AG09309 (cell line): ENCODE measurements around the gene PGLYRP4.
A peak's percentile ranks its signal among the peaks of the same experiment; 100 is the strongest.

Experiments
- DNase-seq: peaks from one replicate; pipeline ENCODE4 v3.0.0-alpha.2; 2010; ENCODE audit warnings: low read depth
- H3K4me3 ChIP-seq: 2 replicates; pipeline ENCODE4 v1.5.1; 2011; ENCODE audit warnings: mild to moderate bottlenecking, low read depth, low read length, moderate library complexity; ENCODE audit not compliant: control insufficient read depth
- TF ChIP-seq, protein P1 (sequence below): IDR thresholded peaks from 2 replicates; pipeline ENCODE4 v1.5.1; 2011; ENCODE audit warnings: mild to moderate bottlenecking, low read depth, low read length, inconsistent platforms; ENCODE audit not compliant: insufficient read depth, control insufficient read depth; ENCODE audit errors: missing control alignments

PGLYRP4 gene

DNA sequence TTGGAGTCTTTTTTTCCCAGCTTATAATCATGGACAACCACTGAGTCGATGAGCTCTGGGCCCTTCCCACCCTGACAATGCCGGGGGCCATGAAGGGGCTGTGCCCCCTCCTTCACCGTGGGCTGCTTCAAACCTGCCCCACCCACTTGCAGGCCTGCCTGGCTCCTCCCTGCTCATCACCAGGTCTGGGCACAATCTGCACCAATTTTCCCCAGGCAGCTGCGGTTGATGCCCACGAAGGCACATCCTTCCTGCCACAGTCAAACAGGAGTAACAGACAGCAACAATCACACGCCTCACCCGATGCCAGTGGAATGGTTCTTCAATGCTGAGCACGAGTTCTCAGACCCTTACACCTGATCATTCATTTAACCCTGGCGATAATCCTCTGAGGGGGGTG lies 54.8 kb downstream of the PGLYRP4 start:
- DNase-seq: no peak

DNA sequence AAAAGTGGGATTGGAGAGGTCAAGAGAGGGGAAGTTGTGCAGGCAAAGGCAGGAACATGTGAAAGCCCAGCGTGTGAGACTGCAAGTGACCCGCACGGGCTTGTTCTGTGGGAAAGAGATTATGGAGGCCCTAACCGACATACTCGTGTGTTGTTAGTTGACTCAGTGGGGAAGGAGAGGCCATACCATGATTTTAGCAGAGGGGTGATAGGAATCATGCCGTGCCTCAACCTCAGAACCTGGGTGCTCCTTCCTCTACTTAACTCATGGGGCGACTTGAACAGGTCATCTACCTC lies 55.2 kb downstream of the PGLYRP4 start:
- no peak for DNase-seq
- TF ChIP-seq, protein P1, sequence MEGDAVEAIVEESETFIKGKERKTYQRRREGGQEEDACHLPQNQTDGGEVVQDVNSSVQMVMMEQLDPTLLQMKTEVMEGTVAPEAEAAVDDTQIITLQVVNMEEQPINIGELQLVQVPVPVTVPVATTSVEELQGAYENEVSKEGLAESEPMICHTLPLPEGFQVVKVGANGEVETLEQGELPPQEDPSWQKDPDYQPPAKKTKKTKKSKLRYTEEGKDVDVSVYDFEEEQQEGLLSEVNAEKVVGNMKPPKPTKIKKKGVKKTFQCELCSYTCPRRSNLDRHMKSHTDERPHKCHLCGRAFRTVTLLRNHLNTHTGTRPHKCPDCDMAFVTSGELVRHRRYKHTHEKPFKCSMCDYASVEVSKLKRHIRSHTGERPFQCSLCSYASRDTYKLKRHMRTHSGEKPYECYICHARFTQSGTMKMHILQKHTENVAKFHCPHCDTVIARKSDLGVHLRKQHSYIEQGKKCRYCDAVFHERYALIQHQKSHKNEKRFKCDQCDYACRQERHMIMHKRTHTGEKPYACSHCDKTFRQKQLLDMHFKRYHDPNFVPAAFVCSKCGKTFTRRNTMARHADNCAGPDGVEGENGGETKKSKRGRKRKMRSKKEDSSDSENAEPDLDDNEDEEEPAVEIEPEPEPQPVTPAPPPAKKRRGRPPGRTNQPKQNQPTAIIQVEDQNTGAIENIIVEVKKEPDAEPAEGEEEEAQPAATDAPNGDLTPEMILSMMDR: no peak
- no peak overlapping the region for H3K4me3 ChIP-seq

More for the DNA sequence above, 54.8 kb downstream of the PGLYRP4 start:
- TF ChIP-seq, protein P1: no peak
- no peak overlapping the region for H3K4me3 ChIP-seq

DNA sequence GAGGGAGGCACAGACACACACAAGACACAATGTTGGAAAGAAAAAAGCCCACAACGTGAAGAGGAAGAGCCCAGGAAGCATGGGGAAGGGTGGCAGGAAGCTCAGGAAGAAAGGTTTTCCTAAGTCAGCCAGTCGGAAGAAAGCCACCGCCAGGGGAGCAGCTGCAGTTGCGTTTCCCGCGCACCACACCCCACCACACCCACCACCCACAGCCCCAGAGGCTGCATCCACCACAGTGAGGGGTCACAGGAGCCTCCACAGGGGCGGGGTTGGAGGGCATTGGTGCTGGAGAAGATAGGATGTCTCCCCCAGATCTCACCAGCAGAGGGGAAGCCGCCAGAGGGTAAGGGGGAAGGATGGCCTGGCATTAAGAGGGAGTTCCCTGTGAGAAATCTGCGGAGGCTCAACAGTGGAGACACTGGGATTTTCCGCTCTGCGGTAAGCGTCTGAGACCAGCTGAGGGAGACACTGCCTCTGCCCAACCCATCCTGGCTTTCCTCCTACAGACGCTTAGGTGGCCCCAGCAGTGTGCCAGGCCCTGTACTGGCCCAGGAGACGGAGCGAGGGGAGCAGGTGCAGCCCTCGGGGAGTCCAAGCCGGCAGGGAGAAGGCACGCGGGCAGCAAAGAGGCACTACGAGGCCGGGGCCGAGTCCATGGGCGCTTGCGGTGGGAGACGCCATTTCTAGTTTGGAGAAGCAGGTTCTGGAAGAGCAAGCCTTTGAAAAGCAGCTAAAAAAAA lies 55.7 kb downstream of the PGLYRP4 start:
- no peak for DNase-seq
- TF ChIP-seq, protein P1: no peak
- H3K4me3 ChIP-seq: no peak overlapping the region

DNA sequence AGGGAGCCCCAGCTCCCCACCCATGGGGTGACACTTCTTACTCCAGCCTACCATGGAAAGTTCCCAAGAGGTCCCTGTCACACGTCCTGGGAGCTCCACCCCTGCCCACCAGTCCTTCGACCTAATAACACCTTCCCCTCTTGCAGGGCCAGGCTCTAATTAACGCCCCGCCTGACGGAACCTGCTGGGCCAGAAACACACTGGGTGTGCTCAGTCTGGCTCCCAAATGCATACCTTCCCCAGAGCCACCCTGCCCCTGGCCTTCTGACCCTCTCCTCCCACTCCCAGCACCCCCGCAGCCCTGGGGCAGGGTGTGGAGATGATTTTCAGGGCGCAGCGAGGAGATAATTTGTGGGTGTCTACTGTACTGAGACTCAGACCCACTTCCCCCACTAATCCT lies 56.5 kb downstream of the PGLYRP4 start:
- no peak overlapping the region for H3K4me3 ChIP-seq
- TF ChIP-seq, protein P1: no peak
- no peak for DNase-seq

DNA sequence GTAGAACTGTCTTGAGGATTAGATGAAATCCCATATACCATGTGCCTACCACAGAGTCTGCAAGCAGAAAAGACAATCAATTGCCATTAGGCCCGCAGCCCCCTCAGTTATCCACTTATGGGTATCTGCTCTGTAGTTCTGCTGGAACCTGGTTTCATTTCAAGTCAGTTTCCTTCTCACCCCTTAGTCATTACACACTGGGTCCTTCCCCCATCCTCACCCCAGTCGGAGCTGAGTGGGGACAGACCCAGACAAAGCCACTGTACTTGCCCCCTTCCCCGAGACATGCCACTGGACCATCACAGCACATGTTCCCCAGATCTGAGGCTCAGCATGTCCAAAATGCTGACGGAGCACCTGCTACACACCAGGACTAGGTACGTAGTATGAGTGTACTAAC lies 57.1 kb downstream of the PGLYRP4 start:
- no peak for DNase-seq
- no peak overlapping the region for H3K4me3 ChIP-seq
- TF ChIP-seq, protein P1: no peak

DNA sequence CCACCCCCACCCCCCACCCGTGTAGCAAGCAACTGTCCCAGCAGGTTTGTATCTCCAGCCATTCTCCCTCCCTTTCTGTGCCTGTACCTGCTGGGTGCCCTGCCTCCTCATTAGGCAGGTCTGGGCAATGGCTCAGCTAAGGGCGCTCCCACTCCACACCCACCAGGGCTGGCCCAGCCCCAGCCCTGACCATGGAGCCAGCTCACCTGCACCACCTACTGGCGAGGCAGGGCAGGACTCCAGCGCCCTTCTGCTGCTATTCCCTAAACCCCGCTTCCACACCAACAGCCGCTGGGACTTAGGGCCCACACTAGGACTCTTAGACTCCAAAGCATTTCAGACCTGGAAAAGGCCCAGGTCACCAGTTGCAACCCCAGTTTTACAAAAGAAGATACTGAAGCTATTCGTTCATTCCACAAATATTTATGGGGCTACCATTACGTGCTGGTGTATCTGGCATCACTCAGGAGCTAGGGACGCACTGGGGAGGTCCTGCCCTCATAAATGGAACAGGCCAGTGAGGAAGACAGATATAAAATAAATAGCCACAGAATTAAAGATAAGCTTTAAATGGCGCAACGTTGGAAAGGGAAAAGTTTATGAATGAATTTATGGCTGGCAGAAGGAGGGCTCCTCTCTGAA lies 59.9 kb downstream of the PGLYRP4 start:
- no peak overlapping the region for H3K4me3 ChIP-seq
- DNase-seq: no peak
- TF ChIP-seq, protein P1: peak; percentile 57
